ENCODE results near the gene MGLL.

MGLL gene

DNA sequence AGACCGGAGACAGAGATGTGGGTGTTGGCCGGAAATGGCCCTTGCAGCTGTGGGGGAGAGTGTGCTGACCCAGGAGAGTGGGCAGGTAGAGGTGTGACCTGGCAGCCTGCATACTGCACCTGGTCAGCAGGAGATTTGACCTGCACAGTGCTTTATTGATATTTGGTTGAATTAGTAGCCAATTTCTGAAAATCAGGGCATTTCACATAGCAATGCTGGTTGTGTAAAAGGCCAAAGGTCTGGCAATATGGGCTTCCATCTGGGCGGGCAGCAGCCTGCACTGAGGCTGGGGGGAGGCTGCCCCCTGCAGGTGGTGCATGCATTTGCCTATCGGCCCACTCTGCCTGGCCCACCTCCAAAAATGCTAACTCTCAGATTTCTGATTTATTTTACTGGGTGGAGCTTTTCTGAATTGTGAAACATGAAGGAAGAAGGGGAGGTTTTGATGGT is 9.4 kb upstream of the MGLL start:
- Histone ChIP-seq H3K27ac (no peak overlapping the region), H2AFZ (ENCODE audit: low read depth) (no peak overlapping the region), H3K9ac (no peak overlapping the region), H3K79me2 (ENCODE audit: insufficient read depth, low read depth) (no peaks in the 10 kb centered on the region), H3K4me2 (no peak overlapping the region), H3K4me3 (IDR thresholded peaks at IDR 0.05; ENCODE audit: insufficient read depth, low read depth, low read length) (no peak overlapping the region), H3K36me3 (ENCODE audit: insufficient read depth) (no peaks in the 10 kb centered on the region), H3K27me3 (ENCODE audit: insufficient read depth, low read depth) (no peaks in the 10 kb centered on the region), H3K4me1 (ENCODE audit: low read depth, poor library complexity, severe bottlenecking) (no peaks in the 10 kb centered on the region), H4K20me1 (ENCODE audit: insufficient read depth) (no peaks in the 10 kb centered on the region)
- TF ChIP-seq, protein P1, sequence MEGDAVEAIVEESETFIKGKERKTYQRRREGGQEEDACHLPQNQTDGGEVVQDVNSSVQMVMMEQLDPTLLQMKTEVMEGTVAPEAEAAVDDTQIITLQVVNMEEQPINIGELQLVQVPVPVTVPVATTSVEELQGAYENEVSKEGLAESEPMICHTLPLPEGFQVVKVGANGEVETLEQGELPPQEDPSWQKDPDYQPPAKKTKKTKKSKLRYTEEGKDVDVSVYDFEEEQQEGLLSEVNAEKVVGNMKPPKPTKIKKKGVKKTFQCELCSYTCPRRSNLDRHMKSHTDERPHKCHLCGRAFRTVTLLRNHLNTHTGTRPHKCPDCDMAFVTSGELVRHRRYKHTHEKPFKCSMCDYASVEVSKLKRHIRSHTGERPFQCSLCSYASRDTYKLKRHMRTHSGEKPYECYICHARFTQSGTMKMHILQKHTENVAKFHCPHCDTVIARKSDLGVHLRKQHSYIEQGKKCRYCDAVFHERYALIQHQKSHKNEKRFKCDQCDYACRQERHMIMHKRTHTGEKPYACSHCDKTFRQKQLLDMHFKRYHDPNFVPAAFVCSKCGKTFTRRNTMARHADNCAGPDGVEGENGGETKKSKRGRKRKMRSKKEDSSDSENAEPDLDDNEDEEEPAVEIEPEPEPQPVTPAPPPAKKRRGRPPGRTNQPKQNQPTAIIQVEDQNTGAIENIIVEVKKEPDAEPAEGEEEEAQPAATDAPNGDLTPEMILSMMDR (conservative IDR thresholded peaks at IDR 0.05; ENCODE audit: low read depth, low read length), result peak; percentile 87

- no peaks in the 10 kb centered on the region for H3K4me1 ChIP-seq (ENCODE audit: low read depth, poor library complexity, severe bottlenecking)
- H2AFZ ChIP-seq (ENCODE audit: low read depth), result no peak overlapping the region
- H3K27ac ChIP-seq, result no peak overlapping the region
- H3K36me3 ChIP-seq (ENCODE audit: insufficient read depth), result no peaks in the 10 kb centered on the region
- no peaks in the 10 kb centered on the region for H3K27me3 ChIP-seq (ENCODE audit: insufficient read depth, low read depth)
- no peaks in the 10 kb centered on the region for H3K79me2 ChIP-seq (ENCODE audit: insufficient read depth, low read depth)
- H3K9ac ChIP-seq, result no peak overlapping the region
- no peak overlapping the region for H3K4me2 ChIP-seq
- no peaks in the 10 kb centered on the region for H4K20me1 ChIP-seq (ENCODE audit: insufficient read depth)
- no peak overlapping the region for H3K4me3 ChIP-seq (IDR thresholded peaks at IDR 0.05; ENCODE audit: insufficient read depth, low read depth, low read length)
- TF ChIP-seq, protein P1 (conservative IDR thresholded peaks at IDR 0.05; ENCODE audit: low read depth, low read length), result no peak
These were observed 7.2 kb upstream of the MGLL start for GRCh38 chr3:127829537-127829936.

GRCh38 chr3:127827808-127828207 is 5.5 kb upstream of the MGLL start:
- Histone ChIP-seq H3K4me3 (IDR thresholded peaks at IDR 0.05; ENCODE audit: insufficient read depth, low read depth, low read length) (no peak overlapping the region), H3K9ac (no peak overlapping the region), H3K27me3 (ENCODE audit: insufficient read depth, low read depth) (no peaks in the 10 kb centered on the region), H3K4me2 (no peak overlapping the region), H3K4me1 (ENCODE audit: low read depth, poor library complexity, severe bottlenecking) (no peaks in the 10 kb centered on the region), H3K36me3 (ENCODE audit: insufficient read depth) (no peaks in the 10 kb centered on the region), H2AFZ (ENCODE audit: low read depth) (no peak overlapping the region), H4K20me1 (ENCODE audit: insufficient read depth) (no peaks in the 10 kb centered on the region), H3K79me2 (ENCODE audit: insufficient read depth, low read depth) (no peaks in the 10 kb centered on the region), H3K27ac (no peak overlapping the region)
- TF ChIP-seq, protein P1 (conservative IDR thresholded peaks at IDR 0.05; ENCODE audit: low read depth, low read length), result no peak

DNA sequence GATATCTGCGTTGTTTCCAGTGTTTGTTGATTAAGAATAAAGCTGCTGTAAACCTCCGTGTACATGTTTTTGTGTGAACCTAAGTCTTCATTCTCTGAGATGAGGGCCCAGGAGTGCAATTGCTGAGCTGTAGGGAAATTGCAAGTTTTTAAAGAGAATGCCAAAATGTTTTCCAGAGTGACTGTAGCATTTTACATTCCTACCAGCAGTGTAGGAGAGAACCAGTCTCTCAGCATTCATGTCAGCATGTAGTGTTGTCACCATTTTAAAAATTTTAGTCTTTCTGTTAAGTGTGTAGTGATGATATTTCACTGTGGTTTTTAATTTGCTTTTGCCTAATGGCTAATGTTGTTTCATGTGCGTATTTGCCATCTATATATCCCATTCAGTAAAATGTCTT is 3.4 kb upstream of the MGLL start:
- Histone ChIP-seq H3K27me3 (ENCODE audit: insufficient read depth, low read depth) (no peaks in the 10 kb centered on the region), H3K36me3 (ENCODE audit: insufficient read depth) (no peaks in the 10 kb centered on the region), H3K4me1 (ENCODE audit: low read depth, poor library complexity, severe bottlenecking) (no peaks in the 10 kb centered on the region), H3K4me2 (no peak overlapping the region), H3K9ac (no peak overlapping the region), H3K27ac (no peak overlapping the region), H3K4me3 (IDR thresholded peaks at IDR 0.05; ENCODE audit: insufficient read depth, low read depth, low read length) (no peak overlapping the region), H4K20me1 (ENCODE audit: insufficient read depth) (no peaks in the 10 kb centered on the region), H3K79me2 (ENCODE audit: insufficient read depth, low read depth) (no peaks in the 10 kb centered on the region), H2AFZ (ENCODE audit: low read depth) (no peak overlapping the region)
- TF ChIP-seq, protein P1 (conservative IDR thresholded peaks at IDR 0.05; ENCODE audit: low read depth, low read length), result no peak

Data from KMS-11 (cell line).